GM21737 (cell line): Measurements from ENCODE around the gene KLHL2.
A peak's percentile ranks its signal among the peaks of the same experiment; 100 is the strongest.
"Not testable (repeated sequence)": the region's sequence is repeated elsewhere in the genome, so short reads cannot be mapped to it uniquely, and the experiment has no call there.

Experiments
- ATAC-seq: cut with Tn5 transposase; IDR thresholded peaks from one replicate; pipeline ENCODE4 v1.9.1; 2021; ENCODE audit warnings: mild to moderate bottlenecking, moderate library complexity; ENCODE audit not compliant: unreplicated experiment

KLHL2 gene

GRCh38 chr4:165201806-165202205 lies 5.6 kb upstream of the KLHL2 start:
- no peak for ATAC-seq

- no peak for ATAC-seq
Observed at GRCh38 chr4:165203541-165204461, 3.6 kb upstream of the KLHL2 start.

- ATAC-seq, result no peak
Observed at GRCh38 chr4:165204462-165204830, 2.9 kb upstream of the KLHL2 start.

GRCh38 chr4:165207016-165207430 lies 338 bp upstream of the KLHL2 start:
- peak; percentile 9 for ATAC-seq

DNA sequence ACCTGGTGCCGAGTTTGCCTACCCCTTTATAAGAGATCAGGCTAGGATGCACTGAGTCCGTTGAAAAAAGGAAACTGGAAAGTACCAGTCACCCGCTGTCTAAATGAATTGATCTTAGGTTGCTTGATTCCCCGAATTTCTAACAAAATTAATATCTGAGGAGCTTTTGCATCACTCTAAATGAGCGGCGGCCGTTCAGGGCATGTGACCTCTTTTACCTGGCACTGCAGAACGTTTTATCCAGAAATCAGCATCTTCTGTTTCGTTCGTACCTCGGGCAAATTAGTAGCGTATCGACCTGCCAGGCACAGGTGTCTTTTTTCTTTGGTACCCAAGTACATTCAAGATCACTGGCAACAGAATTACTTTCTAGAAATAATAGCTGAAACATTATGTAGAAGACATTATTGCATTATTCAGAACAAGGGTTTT lies 876 bp downstream of the KLHL2 start:
- ATAC-seq, result no peak

GRCh38 chr4:165208741-165209388 lies 1.5 kb downstream of the KLHL2 start:
- ATAC-seq, result no peak

DNA sequence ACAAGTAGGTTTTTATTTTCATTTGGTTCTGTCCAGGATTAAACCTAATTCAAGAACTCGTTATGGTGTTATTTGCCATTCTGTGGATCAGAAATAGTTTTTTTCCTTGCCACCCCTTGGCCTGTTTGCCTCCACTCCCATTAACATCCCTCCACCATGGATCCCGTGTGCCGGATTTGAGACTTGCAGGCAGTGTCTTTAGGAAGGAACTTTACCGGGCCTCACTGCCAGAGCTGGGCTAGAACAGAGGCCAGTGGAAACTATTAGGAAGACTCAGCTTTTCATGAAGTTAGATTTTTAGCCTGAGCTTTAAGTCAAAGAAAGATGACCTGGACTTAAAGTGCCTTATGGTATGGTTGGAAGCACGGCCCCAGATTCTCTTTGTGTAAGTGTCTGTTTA lies 2.4 kb downstream of the KLHL2 start:
- ATAC-seq, result no peak

GRCh38 chr4:165210566-165210965 lies 3.2 kb downstream of the KLHL2 start:
- ATAC-seq, result no peak

- ATAC-seq, result not testable (repeated sequence)
Observed at GRCh38 chr4:165212647-165213046, 5.3 kb downstream of the KLHL2 start.

- ATAC-seq, result not testable (repeated sequence)
Observed at GRCh38 chr4:165213404-165213803, 6.0 kb downstream of the KLHL2 start.

DNA sequence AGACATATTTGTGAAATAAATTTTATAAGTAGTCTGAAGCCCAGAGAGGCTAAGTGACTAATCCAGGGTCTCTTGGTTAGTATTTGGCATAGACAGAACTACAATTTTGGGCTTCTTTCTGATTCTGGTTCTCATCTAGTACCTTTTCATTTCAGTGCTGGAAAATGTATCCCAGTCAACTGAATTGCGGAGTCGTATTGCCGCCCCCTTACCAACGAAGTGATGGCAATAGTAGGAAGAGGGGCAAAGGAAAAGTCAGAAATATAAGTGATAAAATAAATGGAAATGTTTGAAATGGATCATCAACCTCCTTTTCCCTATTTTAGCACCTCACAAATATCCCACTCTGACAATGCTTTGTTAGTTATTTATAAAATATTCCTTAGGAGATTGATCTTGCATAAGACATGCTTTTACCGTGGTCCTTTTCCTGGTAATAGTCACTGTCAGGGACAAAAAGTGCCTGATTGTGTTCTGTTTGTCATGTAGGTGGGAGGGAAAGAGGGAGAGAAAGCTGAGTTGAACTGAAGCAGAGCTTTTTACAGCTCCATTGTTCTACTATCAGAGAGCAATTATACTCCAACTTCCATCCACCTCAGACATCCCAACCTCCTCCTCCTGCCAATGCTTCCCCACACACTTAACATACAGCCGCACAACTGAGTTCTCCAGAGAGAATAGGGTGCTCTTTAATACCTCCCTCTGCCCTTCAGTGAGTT lies 6.8 kb downstream of the KLHL2 start:
- not testable (repeated sequence) for ATAC-seq

DNA sequence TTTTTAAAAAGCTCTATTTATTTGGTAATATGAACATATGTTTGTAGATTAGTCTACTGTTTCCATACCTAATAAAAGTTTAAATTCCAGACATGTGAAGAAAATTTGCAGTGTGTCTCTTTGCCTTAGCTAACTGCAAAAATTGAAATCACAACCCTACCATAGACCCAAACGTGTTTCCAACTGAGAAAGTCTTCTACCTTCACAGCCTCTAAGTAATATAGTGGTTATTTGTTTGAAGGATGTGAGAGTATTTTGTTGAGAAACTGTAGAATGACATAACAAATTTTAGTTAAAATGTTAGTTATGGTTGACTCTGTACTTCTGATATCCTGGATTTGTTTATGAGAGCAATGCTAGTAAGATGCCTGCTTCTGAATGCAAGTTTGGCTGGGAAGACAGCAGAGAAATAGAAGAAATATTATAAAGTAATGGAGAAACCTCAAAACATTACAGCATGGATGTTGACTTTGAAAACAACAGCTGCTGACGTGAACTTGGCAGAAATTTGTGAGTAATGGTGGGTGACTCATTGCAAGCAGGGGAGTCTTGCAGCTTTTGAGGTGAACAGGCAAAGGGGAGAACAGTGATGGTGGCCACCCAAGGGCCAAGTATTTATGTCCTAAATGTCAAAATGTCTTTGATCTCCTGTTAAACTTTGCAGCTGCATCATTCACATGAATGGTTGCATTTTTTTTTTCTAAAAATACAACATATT lies 7.8 kb downstream of the KLHL2 start:
- ATAC-seq, result peak; percentile 41

- peak; percentile 63 for ATAC-seq
Observed at GRCh38 chr4:165215761-165216487, 8.6 kb downstream of the KLHL2 start.

GRCh38 chr4:165217325-165217724 lies 10.0 kb downstream of the KLHL2 start:
- ATAC-seq, result no peak

DNA sequence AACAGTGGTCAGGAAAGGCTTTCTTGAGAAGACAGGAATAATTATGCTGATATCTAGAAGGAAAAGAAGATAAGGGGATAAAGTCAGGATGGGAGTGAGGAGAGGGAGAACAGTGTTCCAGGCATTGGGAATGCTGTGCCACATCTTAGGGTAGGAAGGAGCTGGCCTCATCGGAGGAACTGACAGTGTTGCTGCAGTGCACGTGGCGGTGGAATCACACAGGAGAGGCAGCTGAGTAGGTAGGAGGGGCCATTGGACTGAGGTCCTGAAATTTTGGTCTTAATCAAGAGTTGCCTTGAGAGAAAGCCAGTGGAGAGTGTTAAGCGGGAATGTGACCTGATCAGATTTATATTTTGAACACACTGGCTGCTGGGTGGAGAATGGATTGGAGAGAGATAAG lies 13.9 kb downstream of the KLHL2 start:
- not testable (repeated sequence) for ATAC-seq

GRCh38 chr4:165221993-165222650 lies 14.8 kb downstream of the KLHL2 start:
- ATAC-seq, result not testable (repeated sequence)

GRCh38 chr4:165222651-165222994 lies 15.3 kb downstream of the KLHL2 start:
- no peak for ATAC-seq

DNA sequence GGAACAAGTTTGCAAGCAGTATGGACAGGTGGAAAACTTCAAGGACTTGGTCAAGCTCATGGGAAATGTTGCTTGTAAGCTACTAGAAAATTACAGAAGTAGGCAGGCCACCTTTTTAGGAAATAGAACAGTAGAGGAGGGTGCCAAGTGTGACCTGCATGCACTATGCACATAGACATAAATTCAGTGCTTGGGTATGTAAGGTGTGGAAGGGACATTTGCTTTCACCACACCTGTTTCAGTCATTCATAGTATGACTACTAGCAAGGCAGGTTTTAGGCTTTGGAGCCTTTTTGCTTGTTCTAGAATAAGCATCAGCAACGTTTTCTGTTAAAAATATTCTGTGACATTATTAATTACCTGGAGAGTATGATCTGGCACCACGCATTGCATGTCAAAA lies 20.0 kb downstream of the KLHL2 start:
- not testable (repeated sequence) for ATAC-seq

DNA sequence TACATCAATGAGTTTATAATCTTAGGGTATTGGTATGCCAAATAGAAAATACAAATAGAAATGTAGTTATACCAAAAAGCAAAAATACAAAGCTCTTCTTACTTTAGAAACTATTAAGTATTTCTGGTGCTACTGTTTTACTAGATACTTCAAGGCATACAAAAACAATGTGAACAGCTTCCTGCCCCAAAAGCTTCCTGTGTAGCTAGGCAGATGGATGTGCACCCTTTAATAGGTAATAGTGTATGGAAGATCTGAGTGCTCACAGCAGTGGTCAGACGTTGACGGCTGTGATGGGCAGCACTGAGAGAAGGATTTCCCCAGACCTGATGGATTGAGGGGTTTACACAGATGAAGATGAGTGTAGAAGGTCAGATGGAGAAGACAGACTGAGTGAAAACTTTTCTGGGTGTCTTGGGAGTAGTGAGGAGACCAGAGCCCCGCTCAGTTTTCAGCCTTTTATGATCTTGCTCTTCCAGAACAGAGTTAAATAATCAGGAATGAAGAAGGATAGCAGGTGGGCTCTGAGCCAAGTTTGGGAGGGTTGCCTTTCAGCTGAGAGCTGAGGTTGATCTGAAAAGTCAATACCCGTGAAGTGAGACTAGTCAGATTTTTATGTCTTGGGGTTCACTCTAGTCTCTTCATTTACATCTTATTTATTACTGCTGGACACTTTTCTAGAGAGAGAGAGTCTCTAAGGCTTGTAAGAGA lies 22.3 kb downstream of the KLHL2 start:
- ATAC-seq, result not testable (repeated sequence)
